Activated CD4-positive, alpha-beta T cell treated with anti-CD3 and anti-CD28 coated beads, Interleukin-2, amount 50 U/mL, for 16 hours (primary cell): ENCODE results near the gene CSF3R.
"Not testable (repeated sequence)": the region's sequence is repeated elsewhere in the genome, so short reads cannot be mapped to it uniquely, and the experiment has no call there.

Experiments used
- DNase-seq: peaks from one replicate; pipeline ENCODE4 v3.0.0-alpha.2; 2020

CSF3R gene

DNA sequence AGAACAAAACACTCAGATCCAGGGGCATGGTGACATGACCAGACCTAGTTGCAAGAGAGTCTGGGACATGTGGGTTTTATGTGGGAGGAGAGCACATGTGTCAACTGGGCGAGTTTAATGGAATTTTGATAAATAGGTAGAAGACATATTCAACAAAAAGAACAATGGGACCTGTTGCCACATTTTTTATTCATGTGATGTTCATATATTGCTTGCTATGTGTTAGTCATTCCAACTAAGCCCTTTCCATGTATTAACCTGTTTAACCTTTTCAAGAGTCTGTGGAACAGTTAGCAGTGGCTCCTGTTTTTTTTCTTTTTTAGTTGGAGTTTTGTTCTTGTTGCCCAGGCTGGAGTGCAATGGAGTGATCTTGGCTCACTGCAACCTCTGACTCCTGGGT is 30.1 kb upstream of the CSF3R start:
- DNase-seq: no peak

DNA sequence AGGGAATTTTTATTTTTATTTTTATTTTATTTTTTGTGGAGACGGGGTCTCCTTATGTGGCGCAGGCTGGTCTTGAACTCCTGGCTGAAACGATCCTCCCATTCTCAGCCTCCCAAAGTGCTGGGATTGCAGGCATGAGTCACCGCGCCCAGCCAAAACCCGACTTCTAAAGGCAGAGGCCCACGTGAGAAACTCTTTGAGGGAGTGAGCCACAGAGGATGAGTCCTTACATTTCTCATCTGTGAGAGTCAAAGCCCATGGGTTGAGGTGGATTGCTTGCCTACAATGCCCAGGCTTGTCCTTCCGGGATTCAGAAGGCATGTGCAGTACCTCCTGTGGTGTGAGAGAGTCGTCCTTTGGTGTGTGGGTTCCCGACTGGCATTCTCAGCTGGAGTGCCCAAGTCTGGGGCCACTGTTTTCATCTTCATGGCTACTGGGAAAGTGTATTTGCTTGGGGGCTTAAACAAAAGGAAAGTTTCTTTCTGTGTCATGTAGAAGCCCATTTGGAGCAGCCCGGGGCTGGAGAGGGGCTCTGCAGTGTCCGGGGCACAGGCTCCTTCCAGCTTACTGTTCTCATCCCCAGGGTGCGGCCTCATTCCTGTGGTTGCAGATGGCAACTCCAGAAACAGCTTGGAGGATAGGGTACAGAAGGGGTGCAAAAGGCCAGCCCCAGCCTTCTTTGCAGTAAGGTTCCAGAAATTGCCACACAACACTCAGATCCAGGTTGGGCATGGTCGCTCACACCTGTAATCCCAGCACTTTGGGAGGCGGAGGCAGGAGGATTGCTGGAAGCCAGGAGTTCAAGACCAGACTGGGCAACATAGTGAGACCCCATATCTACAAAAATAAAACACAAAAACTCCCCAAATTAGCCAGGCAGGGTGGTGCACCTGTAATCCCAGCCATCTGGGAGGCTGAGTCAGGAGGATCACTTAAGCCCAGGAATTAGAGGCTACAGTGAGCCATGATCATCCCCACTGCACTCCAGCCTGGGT is 29.4 kb upstream of the CSF3R start:
- DNase-seq: no peak

DNA sequence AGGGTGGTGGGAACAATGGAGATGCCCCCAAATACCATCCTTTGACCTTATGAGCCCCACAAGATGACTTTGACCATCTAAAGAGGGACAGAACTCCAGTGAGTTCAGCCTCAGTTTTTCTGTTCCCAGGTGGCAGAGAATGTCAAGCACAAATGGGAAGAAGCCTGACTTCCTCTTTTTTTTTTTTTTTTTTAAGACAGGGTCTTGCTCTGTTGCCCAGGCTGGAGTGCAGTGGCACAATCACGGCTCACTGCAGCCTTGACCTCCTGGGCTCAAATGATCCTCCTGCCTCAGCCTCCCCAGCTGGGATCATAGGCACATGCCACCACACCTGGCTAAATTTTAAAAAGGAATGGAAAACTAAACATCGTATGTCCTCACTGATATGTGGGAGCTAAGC is 28.5 kb upstream of the CSF3R start:
- not testable (repeated sequence) for DNase-seq

DNA sequence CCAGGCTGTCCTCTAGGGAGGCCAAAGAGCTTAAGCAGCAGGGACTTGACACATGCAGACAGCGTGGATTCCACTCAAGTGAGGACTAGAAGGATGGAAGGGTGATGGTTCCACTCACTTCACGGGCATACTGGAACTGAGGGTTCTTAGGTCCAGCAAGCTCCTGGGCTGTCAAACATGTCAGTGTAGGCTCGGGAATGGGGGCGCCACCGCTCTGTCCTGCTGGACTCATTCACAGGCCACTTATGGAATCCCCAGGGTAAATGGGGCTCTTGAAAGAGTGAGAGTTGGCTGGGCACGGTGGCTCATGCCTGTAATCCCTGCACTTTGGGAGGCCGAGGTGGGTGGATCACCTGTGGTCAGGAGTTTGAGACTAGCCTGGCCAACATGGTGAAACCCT is 27.7 kb upstream of the CSF3R start:
- no peak for DNase-seq

DNA sequence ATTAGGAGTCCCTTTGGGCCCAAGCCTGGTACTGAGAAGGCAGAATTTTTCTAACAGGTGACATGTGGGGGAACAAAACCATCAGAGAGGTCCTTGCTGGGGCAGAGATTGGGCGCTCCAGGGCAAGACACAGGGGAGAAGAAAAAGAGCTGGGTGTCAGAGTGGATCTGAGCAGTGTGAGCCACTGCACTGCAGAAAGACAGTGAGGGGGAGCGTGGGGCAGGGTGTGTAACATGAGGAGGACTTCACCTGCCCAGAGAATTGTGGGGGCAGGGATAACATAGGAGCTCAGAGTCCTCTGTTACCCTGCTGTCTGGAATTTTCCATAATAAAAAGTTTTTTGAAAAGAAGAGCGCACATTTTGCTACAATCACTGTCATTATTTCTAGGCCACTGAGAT is 25.5 kb upstream of the CSF3R start:
- DNase-seq: no peak

DNA sequence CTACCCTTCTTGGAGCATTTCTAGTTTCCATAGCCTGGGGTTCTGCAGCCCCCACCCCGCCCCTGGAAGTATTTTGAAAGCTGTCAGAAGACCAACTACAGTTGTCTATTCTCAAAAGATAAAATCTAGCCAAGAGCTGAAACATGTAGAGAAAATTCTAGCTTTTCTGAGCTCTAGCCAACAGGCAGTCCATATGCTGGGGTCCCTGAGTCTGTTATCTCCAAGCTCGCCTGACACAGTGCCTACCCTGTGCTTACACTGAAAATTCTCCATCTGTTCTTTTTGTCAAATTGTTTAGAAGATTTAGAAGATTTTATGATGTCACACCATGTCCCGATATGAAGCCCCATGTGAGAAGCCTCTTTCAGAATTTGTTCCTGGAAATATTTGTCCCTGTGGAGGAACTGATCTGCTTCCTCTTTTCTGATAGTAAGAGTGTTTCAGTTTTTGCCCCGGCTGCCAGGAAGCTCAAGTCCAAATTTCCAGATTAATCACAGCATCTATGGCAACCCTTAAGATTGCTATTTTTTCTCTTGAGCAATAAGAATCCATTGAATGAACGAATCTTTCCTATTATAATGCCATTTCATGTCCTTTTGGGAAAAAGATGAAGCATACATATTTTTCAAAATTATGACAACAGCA is 23.7 kb upstream of the CSF3R start:
- no peak for DNase-seq

DNA sequence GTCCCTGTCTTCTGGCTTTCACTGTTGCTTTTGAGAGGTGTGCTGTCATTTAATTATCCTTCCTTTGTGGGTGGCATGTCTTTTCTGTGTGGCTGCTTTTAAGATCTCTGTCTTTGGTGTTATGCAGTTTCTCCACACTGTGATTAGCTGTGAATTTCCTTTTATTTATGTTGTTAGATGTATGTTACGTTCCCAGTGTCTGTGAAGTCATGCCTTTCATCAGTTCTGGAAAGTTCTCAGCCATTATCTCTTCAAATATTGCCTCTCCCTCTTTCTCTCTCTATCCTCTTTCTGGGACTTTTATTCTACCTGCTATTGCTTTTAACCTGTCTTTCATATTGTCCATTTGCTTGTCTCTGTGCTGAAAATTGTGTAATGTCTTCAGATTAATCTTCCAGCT is 21.0 kb upstream of the CSF3R start:
- no peak for DNase-seq

DNA sequence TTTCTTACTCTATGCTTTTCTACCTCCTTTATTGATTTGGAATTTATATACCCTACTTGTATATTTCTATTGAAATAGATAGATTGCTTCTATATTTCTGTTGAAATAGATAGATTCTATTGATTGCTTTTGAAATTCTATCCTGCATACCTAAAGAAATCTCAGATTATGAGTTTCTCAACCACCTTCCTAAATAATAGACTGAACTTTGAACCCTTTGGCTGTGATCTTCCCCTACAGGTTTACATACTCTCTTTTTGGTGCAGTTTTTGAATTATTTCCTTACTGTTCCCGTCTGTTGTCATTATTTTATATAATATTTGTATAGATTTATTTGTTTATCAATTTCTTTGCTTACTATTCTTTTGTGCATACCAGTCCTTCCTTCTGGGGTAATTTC is 20.4 kb upstream of the CSF3R start:
- no peak for DNase-seq

DNA sequence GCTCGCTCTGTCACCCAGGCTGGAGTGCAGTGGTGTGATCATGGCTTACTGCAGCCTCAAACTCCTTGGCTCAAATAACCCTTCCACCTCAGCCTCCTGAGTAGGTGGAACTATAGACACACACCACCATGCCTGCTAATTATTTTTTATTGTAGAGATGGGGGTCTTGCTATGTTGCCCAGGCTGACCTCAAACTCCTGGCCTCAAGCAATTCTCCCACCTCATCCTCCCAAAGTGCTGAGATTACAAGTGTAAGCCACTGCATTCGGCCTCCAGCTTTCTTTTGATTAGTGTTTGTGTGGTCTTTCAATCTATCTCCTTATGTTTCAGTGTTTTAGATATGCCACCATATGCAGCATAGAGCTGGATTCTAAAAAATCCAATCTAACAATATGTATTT is 19.9 kb upstream of the CSF3R start:
- no peak for DNase-seq

DNA sequence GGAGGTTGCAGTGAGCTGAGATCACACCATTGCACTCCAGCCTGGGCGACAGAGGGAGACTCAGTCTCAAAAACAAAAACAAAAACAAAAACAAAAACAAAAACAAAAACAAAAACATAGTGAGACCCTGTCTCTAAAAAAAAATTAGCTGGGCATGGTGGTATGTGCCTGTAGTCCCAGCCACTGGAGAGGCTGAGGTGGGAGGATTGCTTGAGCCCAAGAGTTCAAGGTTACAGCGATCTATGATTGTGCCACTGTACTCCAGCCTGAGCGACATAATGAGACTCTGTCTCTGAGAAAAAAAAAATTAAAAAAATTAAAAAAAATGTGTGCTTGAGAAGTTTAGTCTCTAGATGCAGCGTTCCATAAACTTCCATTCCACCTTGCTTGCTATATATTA is 19.2 kb upstream of the CSF3R start:
- DNase-seq: not testable (repeated sequence)

DNA sequence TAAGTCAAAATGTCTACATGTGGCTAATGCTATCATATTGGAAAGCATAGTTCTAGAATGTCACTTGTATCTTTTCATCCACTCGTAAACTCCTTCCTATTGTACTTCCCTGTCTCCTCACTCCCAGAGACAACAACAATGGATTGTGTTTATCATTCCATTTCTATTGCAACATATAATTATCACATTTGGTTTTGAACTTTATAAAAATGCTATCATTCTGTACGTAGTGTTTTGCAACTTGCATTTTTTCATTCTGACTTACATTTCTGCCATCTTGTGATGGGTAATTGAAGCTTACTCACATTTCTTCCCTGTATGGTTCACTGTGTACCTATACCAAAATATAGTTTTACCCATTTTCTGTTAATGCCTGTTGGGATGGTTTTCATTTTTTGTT is 14.5 kb upstream of the CSF3R start:
- no peak for DNase-seq

DNA sequence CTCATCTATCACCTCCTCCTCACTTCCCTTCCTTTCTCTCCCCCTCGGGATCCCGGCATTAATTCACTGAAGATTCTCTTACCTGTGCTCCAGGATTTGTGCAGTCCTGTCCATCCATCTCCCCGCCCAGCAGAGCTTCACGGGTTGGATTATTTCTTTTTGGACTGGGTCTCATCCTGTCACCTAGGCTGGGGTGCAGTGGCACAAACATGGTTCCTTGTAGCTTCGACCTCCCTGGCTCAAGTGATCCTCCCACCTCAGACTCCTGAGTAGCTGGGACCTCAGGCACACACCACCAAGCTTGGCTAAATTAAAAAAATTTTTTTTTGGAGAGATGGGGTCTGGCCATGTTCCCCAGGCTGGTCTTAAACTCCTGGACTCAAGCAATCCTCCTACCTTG is 12.3 kb upstream of the CSF3R start:
- no peak for DNase-seq

DNA sequence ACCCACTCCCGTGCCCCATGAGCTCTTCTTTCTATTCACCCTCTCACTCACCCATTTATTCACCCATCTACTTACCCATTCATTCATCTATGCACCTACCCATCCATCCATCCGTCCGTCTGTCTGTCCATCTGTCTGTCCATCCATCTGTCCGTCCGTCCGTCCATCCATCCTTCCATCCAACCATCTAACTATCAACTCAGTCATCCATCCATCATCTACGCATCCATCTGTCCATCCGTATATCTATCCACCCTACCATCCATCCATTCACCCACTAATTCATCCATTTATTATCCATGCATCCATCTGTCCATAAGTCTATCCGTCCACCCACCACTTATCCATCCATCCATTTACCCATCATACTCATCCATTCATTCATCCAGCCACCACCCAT is 10.8 kb upstream of the CSF3R start:
- no peak for DNase-seq

DNA sequence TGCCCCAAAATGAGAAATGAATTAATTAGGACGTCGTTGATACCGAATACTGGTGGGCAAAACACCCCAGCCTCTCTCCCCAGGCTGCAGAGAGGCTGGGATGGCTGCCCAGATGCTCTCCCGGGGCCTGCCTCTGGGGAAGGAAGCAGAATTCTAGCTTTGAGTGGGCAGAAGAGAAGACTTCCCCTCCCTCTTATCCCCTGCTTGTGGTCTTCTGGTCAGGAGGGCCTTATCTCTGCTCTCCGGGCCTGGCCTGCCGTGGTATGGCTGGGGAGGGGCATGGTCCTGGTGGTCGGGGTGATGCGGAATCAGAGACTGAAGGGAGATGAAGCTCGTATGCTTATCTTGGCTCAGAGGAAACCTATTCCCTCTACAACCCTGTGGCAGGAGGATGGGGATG is 9.8 kb upstream of the CSF3R start:
- DNase-seq: no peak

DNA sequence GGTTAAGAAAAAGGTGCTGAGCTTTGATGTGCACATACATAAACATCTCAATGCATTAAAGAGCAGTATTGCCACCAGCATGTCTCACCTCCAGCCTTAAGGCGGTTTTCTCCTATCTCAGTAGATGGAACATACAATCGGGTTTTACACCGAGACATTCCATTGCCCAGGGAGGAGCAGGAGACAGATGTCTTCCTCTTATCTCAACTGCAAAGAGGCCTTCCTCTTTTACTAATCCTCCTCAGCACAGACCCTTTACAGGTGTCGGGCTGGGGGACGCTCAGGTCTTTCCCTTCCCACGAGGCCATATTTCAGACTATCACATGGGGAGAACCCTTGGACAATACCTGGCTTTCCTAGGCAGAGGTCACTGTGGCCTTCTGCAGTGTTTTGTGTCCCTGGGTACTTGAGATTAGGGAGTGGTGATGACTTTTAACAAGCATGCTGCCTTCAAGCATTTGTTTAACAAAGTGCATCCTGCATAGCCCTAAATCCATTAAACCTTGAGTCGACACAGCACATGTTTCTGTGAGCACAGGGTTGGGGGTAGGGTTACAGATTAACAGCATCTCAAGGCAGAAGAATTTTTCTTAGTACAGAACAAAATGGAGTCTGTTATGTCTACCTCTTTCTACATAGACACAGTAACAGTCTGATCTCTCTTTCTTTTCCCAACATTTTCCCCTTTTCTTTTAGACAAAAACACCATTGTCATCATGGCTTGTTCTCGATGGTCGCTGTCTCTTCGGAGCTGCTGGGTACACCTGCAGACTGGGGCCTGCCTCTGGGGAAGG is 6.7 kb upstream of the CSF3R start:
- not testable (repeated sequence) for DNase-seq

DNA sequence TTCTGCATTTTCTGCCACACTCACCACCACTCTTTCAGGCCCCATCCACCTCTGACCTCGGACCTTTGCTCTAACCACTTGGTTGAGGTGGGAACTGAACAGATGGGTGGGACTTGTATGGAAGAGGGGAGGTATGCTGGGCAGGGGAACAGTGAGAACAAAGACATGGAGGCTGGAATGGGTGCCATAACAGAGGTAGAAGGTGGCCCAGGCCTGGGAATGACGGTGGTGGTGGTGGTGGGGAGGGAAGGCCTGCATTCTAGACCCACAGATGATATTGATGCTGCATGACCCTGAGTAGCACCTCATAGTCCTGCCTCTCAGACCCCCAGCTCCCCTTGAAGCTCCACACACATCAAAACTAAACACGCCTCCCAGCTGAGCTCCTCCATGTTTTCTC is 5.2 kb upstream of the CSF3R start:
- no peak for DNase-seq

DNA sequence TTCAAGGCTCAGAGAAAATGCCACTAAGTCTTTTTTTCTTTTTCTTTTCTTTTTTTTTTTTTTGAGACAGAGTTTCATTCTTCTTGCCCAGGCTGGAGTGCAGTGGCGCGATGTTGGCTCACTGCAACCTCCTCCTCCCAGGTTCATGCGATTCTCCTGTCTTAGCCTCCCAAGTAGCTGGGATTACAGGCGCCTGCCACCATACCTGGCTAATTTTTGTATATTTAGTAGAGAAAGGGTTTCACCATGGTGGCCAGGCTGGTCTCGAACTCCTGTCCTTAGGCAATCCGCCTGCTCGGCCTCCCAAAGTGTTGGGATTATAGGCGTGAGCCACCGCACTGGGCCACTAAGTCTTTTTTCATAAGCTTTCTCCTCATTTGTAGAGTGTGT is 4.6 kb upstream of the CSF3R start:
- not testable (repeated sequence) for DNase-seq

DNA sequence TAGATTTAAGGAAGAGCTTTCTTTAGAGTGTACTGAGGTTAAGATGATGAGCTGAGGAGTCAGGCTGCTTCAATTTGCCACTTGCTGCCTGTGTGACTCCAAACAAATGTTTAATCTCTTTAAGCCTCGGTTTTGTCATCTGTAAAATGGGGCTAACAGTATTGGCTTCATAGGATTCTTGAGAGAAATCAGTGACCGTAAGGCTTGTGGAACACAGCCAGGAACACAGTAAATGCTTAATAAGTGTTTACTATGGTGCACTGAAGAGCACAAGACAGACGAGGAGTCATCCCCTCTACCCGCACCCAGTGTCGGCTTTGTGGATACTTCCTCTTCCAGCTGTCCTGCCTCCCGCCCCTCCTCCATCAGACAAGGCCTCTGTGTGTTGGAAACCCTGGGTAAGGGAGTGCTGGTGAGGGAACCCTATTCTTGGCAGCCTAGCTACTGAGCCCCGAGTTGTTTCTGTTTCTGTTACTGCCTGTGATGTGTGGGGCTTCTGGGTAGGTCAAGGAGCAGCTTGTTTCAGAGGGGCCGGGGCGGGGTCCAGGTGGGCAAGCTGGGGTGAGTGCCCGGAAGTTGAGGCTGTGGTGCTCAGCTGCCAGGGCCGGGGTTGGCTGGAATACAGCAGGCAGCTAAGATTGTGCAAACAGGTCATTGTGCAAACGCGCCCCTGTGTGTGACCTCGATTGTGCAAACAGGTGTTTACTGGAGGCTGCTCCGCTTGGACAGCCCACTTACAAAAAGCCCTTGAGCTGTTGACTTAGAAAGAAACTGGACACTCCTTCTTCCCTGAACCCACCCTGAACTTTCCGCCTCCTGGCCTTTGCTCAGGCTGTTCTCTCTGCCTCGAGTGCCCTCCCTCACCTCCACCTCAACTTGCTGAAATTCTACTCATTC is 4.0 kb upstream of the CSF3R start:
- DNase-seq: no peak

DNA sequence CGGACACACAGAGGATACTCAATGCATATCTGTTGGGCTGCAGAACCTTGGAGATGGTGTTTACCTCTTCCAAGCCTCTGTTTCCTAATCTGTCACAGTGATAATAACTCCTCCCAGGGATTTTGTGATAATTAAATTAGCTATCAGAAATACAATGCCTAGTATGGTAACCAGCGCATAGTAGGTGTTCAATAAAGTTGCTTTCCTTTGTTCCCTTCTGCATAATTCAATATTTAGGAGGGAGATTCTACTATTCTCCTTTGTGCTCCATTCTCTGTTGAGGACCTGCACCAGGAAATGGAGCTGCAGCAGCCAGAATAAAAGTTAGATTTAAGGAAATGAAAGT is 3.4 kb upstream of the CSF3R start:
- DNase-seq: no peak

DNA sequence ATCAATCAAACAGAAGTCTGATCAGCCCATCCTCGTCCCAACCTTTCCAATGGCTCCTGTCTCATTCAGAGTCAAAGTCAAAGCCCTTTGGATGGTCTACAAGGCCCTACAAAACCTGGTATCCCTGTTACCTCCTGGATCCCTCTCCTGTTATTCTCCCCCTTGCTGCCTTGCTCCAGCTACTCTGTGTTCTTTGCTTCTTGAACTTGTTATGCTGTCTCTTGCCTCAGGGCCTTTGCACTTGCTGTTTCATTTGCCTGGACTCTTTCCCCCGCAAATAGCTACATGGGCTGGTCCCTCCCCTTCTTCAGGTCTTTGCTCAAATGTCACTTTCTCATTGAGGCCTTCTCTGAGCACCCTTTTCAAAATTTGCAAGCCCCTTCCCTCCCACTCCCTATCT is 1.4 kb upstream of the CSF3R start:
- DNase-seq: no peak

DNA sequence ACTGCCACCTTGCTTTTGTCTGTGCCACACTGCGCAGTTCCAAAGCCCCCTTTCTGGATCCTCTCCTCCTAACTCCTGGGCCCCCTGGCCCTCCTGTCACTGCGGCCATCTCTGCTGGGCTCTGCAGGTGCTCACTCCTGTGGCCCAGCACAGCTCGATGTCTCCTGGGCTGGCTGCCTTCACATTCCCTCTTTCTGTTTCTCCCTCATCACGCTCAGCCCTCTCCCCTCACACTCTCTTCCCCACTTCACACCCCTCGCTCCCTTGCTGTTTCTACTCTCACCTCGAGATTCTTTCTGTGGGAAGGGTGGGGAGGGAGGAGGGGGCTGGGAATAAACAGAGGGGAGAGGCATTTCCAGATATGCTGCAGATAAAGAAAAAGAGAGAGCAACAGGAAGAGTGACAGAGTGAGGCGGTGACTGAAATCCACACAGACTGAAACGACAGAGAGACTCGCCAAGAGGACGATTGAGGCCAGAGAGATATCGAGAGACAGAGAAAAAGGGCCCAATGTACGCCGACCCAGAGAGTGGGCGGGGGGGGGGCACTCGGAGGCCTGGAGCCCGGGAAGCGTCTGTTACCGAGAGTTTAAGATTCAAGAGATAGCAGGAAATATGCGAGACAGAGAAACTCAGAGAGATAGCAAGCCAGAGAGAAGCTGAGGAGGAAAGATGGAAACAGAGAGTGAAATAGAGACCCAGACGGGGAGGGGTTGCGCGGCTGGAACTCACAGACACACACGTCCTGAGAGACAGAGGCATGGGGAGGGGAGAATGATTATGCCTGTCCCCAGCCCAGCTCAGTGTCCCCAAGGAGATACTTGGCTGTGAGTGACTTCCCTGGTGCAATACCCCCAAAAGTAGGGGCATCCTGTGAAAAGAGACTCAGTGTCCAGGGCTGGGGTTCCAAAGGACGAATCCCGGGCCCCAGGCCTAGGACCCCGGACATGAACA is 666 bp downstream of the CSF3R start:
- no peak for DNase-seq

DNA sequence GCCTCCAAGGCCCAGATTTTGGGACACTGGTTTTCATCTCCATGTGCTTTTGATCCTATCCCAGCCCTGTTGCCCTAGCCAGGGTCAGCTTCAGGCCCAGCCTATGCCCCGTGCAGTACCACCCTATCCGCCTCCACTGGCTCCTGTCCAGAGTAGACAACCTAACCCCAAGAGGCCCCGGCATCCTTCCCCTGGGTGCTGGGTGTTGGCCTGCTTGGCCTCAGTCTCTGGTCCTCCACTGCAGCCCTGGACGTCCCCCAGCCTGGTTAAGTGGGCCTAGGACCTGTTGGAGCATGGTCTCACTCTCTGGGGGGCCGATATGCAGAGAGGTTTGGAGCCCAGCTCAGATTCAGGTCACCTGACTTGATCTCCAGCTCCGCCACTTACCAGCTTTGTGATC is 1.6 kb downstream of the CSF3R start:
- no peak for DNase-seq
